HepG2 (cell line): ENCODE data around the gene TMEM108. TPM values are rescaled to one million over a fixed set of nuclear protein-coding genes. Genes with fewer than 3 reads are reported as not detected.

Experiments used
- ATAC-seq: fragments of 200-7000 bp; cut with Tn5 transposase; 3 replicates; pipeline ENCODE4 v1.9.1; 2020; ENCODE audit warnings: mild to moderate bottlenecking, moderate library complexity
- BruUV-seq: library from RNA; stranded (reverse); fragments of 400-500 nt; replicated peaks from 2 replicates; lab custom pipeline; 2021; lab: Mats Ljungman, UMichigan
- CTCF ChIA-PET: fragments of 300-600 bp; formaldehyde crosslinking; extraction: SDS; loops from one replicate; lab custom pipeline; 2021; ENCODE audit warnings: low total read pairs, inconsistent platforms, low intra/inter-chr PET ratio; lab: Yijun Ruan, JAX
- POLR2A ChIA-PET: fragments of 350-600 bp; sonication (Branson Sonifier 250); formaldehyde crosslinking; loops from one replicate; lab custom pipeline; 2020; ENCODE audit warnings: antibody characterized with exemption, inconsistent platforms; lab: Yijun Ruan, JAX
- DNase-seq: peaks from one replicate; pipeline ENCODE4 v3.0.0-alpha.2; 2015; ENCODE audit warnings: low spot score
- FAIRE-seq: peaks from 3 replicates; lab custom pipeline; 2011; peaks lifted over from hg19 to GRCh38; lab: Jason Lieb, UNC
- H2AFZ ChIP-seq: one replicate; pipeline ENCODE4 v1.6.1; 2011; ENCODE audit warnings: low read length, inconsistent platforms
- H3K27ac ChIP-seq: fragments of 300-600 bp; 3 replicates; pipeline ENCODE4 v1.8.0; 2011; ENCODE audit warnings: mixed run types, mild to moderate bottlenecking, mixed read lengths, low read length, inconsistent platforms; ENCODE audit not compliant: insufficient read depth; ENCODE audit errors: extremely low read length
- H3K27me3 ChIP-seq, 2 experiments: fragments of 200-600 bp in 1 of 2; 2 replicates in 1 of 2; 3 replicates in 1 of 2; pipeline versions ENCODE4 v1.6.0 to v1.8.0; 2011; ENCODE audit warnings: low read length in 2 of 2, mild to moderate bottlenecking in 2 of 2, moderate library complexity in 2 of 2, inconsistent platforms in 1 of 2; ENCODE audit not compliant: insufficient read depth in 2 of 2, control insufficient read depth in 1 of 2
- H3K36me3 ChIP-seq, 2 experiments: fragments of 200-600 bp in 1 of 2; replicated peaks in 1 of 2; 2 replicates in 1 of 2; 3 replicates in 1 of 2; pipeline versions ENCODE4 v1.5.1 to v1.8.0; 2011; ENCODE audit warnings: low read length in 2 of 2, inconsistent platforms in 1 of 2; ENCODE audit not compliant: insufficient read depth in 2 of 2, control insufficient read depth in 1 of 2
- H3K4me1 ChIP-seq: 2 replicates; pipeline ENCODE4 v1.5.1; 2012; ENCODE audit warnings: low read length, inconsistent platforms; ENCODE audit not compliant: insufficient read depth
- H3K4me2 ChIP-seq: 2 replicates; pipeline ENCODE4 v1.6.0; 2011; ENCODE audit warnings: low read depth, low read length, inconsistent platforms
- H3K4me3 ChIP-seq, 3 experiments: fragments of 200-600 bp in 1 of 3; sonication (generic), shearing (Covaris generic) in 1 of 3; replicated peaks in 1 of 3; 2 replicates each; pipeline ENCODE4 v1.5.1; 2011 to 2016; ENCODE audit warnings: low read length in 3 of 3, inconsistent platforms in 2 of 3, low read depth in 2 of 3, mild to moderate bottlenecking in 2 of 3, control low read depth in 1 of 3, mixed read lengths in 1 of 3; ENCODE audit not compliant: insufficient read depth in 1 of 3
- H3K79me2 ChIP-seq: one replicate; pipeline ENCODE4 v1.6.1; 2011; ENCODE audit warnings: low read length, inconsistent platforms; ENCODE audit not compliant: insufficient read depth
- H3K9ac ChIP-seq: 2 replicates; pipeline ENCODE4 v1.6.0; 2011; ENCODE audit warnings: mild to moderate bottlenecking, low read depth, low read length, inconsistent platforms; ENCODE audit not compliant: insufficient read depth
- H3K9me3 ChIP-seq: 2 replicates; pipeline ENCODE4 v1.5.1; 2012; ENCODE audit warnings: mild to moderate bottlenecking, low read length
- H4K20me1 ChIP-seq: 2 replicates; pipeline ENCODE4 v1.6.0; 2011; ENCODE audit warnings: inconsistent platforms, mild to moderate bottlenecking, low read length, moderate library complexity; ENCODE audit not compliant: insufficient read depth
- EP300 ChIP-seq, 3 experiments: sonication (generic) in 1 of 3; formaldehyde crosslinking in 1 of 3; IDR thresholded peaks; 2 replicates each; pipeline versions ENCODE4 v1.5.1 to v1.6.1; 2011 to 2020; ENCODE audit warnings: low read depth in 2 of 3, low read length in 2 of 3, borderline replicate concordance in 1 of 3, improper control_type of control experiment in 1 of 3, mild to moderate bottlenecking in 1 of 3, missing genetic modification reagents in 1 of 3, moderate library complexity in 1 of 3
- FOSL2 ChIP-seq: sonication (generic); formaldehyde crosslinking; IDR thresholded peaks from 2 replicates; pipeline ENCODE4 v1.4.0; 2020; ENCODE audit warnings: missing genetic modification reagents
- KDM2A ChIP-seq: sonication (generic); formaldehyde crosslinking; IDR thresholded peaks from 2 replicates; pipeline ENCODE4 v1.4.0; 2020; ENCODE audit warnings: low read depth, missing genetic modification reagents, borderline replicate concordance
- NFE2L2 ChIP-seq: fragments of 150-350 bp; IDR thresholded peaks from 2 replicates; pipeline ENCODE4 v1.6.1; 2014; ENCODE audit warnings: low read length
- WGBS: methylation state at CpG from one replicate; pipeline ENCODE4 v1.1.6; 2017; ENCODE audit warnings: low lambda C conversion rate; 5-methylcytosine and 5-hydroxymethylcytosine counted together
- in situ Hi-C: cut with HindIII; loops from 2 replicates; pipeline ENCODE4 v1.10.0; 2017; ENCODE audit warnings: low pct_unique_long_range_greater_than_20kb; ENCODE audit not compliant: extremely low pct_ligation_motif_present
- intact Hi-C: fragments of 100-400 bp; cut with micrococcal nuclease; formaldehyde crosslinking; loops from one replicate; pipeline ENCODE4 v1.10.0; 2022; ENCODE audit not compliant: unreplicated experiment
- polyA plus RNA-seq, 8 experiments: library from polyadenylated mRNA; depleted of rRNA in 3 of 8; stranded (reverse) in 7 of 8; unstranded in 1 of 8; fragments of >200 nt; fragmentation: Illumina TruSeq in 4 of 8; extraction: Trizol in 4 of 8; gene quantifications; 2 replicates each; pipeline versions ENCODE4 v1.2.1 to v1.2.3, GENCODE V29; 2011 to 2016; ENCODE audit warnings: low read depth in 4 of 8, missing spikeins in 1 of 8, mixed read lengths in 1 of 8; ENCODE audit not compliant: insufficient read depth in 1 of 8
- total RNA-seq, 5 experiments: library from RNA; depleted of rRNA; stranded (reverse); fragments of >200 nt; fragmentation: Illumina TruSeq; extraction: Trizol; gene quantifications; 2 replicates each; pipeline ENCODE4 v1.2.3, GENCODE V29; 2016; ENCODE audit warnings: low read depth in 1 of 5
- TF ChIP-seq, protein P1 (sequence below): conservative IDR thresholded peaks from 2 replicates; pipeline ENCODE4 v1.6.1; 2018; ENCODE audit warnings: missing genetic modification reagents
- TF ChIP-seq, protein P2 (sequence below): sonication (generic); formaldehyde crosslinking; IDR thresholded peaks from 2 replicates; pipeline ENCODE4 v1.4.0; 2020; ENCODE audit warnings: missing genetic modification reagents

TMEM108 gene
- total and polyA plus RNA-seq, 2 of the 13 experiments (the other 11 are each of a cell fraction or from before 2014, with no cell fraction given), result not detected

DNA sequence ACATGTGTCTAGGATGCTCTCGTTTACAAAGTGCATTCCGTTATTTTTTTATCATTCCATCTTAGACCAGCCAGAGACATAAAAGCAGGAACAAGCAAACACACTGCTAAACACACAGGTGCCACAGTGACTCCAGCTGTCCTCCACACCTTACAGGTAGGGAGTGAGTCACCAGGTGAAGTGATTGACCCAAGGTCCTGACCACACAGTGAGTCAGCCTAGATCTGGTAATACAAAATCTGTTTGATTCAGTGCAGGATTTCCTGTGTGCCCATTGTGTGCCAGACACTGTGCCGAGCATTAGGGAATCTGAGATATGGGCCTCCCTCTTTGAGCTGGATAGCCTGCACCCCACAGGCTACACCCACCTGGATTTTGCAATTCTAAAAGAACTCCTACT, 345.0 kb downstream of the TMEM108 start:
- BruUV-seq, result no TSS peak
- Histone ChIP-seq H3K79me2 (no peaks in the 10 kb centered on the region), H2AFZ (no peak overlapping the region), H3K9me3 (no peaks in the 10 kb centered on the region), H3K4me1 (peaks cover 13% of the 10 kb centered on the region), H3K4me3 (no peak overlapping the region), H3K27me3 (peaks cover 0 to 7% of the 10 kb centered on the region in 2 experiments; a peak in 1 of 5 replicates), H3K27ac (no peak overlapping the region), H3K9ac (no peak overlapping the region), H3K4me2 (no peak overlapping the region), H4K20me1 (no peaks in the 10 kb centered on the region), H3K36me3 (no peaks in the 10 kb centered on the region)
- POLR2A ChIA-PET, result no interaction called here
- ATAC-seq (no peak), FAIRE-seq (no peak), DNase-seq (no peak)
- intact Hi-C loops (loop anchor here (5.0 kb wide), 2 partner anchors 216 to 581 kb away; no protein-coding TSS in a partner anchor), in situ Hi-C loops (loop anchor here (5.0 to 25.0 kb wide), 2 partner anchors 341 to 846 kb away; no protein-coding TSS in a partner anchor)
- WGBS, result 0% methylated on average over 2 of the region's 3 CpGs
- CTCF ChIA-PET, result no interaction called here
- TF ChIP-seq, protein P1, sequence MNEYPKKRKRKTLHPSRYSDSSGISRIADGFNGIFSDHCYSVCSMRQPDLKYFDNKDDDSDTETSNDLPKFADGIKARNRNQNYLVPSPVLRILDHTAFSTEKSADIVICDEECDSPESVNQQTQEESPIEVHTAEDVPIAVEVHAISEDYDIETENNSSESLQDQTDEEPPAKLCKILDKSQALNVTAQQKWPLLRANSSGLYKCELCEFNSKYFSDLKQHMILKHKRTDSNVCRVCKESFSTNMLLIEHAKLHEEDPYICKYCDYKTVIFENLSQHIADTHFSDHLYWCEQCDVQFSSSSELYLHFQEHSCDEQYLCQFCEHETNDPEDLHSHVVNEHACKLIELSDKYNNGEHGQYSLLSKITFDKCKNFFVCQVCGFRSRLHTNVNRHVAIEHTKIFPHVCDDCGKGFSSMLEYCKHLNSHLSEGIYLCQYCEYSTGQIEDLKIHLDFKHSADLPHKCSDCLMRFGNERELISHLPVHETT, result no peak
- no peak for TF ChIP-seq EP300 (IDR thresholded peaks at IDR 0.05; ENCODE audit: low read depth in 2 of 2, low read length in 2 of 2)
- TF ChIP-seq EP300 (CRISPR knock-in tag; IDR thresholded peaks at IDR 0.05; ENCODE audit: borderline replicate concordance), result no peak
- TF ChIP-seq KDM2A, result no peak
- TF ChIP-seq, protein P2, sequence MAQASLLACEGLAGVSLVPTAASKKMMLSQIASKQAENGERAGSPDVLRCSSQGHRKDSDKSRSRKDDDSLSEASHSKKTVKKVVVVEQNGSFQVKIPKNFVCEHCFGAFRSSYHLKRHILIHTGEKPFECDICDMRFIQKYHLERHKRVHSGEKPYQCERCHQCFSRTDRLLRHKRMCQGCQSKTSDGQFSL (CRISPR knock-in tag), result no peak
- TF ChIP-seq FOSL2 (CRISPR knock-in tag), result 0 out of 2 replicates have a peak, but pooled peaks have one; percentile 29
- TF ChIP-seq NFE2L2, result no peak
